Trophoblast cell (in vitro differentiated cells and primary cell): ENCODE measurements around the gene POU3F3.
A peak's percentile ranks its signal among the peaks of the same experiment; 100 is the strongest.

Experiments used
- DNase-seq, 2 donors: peaks; one replicate each; pipeline ENCODE4 v3.0.0-alpha.2; 2016
- H2AFZ ChIP-seq: 2 replicates; pipeline ENCODE4 v1.6.1; 2013; ENCODE audit warnings: low read length, moderate library complexity, mild to moderate bottlenecking; ENCODE audit not compliant: insufficient read depth, poor library complexity
- H2AK5ac ChIP-seq: 2 replicates; pipeline ENCODE4 v1.6.1; 2013; ENCODE audit warnings: mild to moderate bottlenecking, low read length
- H2BK120ac ChIP-seq: 2 replicates; pipeline ENCODE4 v1.6.1; 2013; ENCODE audit warnings: low read length, mild to moderate bottlenecking, moderate library complexity; ENCODE audit not compliant: insufficient read depth, poor library complexity
- H2BK12ac ChIP-seq: 2 replicates; pipeline ENCODE4 v1.6.1; 2013; ENCODE audit warnings: mild to moderate bottlenecking, low read length, moderate library complexity
- H2BK5ac ChIP-seq: 2 replicates; pipeline ENCODE4 v1.6.1; 2013; ENCODE audit warnings: low read length, low read depth, moderate library complexity, mild to moderate bottlenecking; ENCODE audit not compliant: poor library complexity
- H3K14ac ChIP-seq: 2 replicates; pipeline ENCODE4 v1.6.1; 2013; ENCODE audit warnings: mild to moderate bottlenecking, low read length
- H3K18ac ChIP-seq: 2 replicates; pipeline ENCODE4 v1.6.1; 2013; ENCODE audit warnings: mild to moderate bottlenecking, low read length
- H3K23ac ChIP-seq: 2 replicates; pipeline ENCODE4 v1.6.1; 2013; ENCODE audit warnings: low read length
- H3K27ac ChIP-seq: 2 replicates; pipeline ENCODE4 v1.5.1; 2013; ENCODE audit warnings: low read depth, mild to moderate bottlenecking, inconsistent platforms, low read length, moderate library complexity
- H3K27me3 ChIP-seq: 2 replicates; pipeline ENCODE4 v1.6.1; 2013; ENCODE audit warnings: inconsistent platforms, mild to moderate bottlenecking, low read length, moderate library complexity; ENCODE audit not compliant: insufficient read depth
- H3K36me3 ChIP-seq, 2 experiments: 1 replicate in 1 of 2; 2 replicates in 1 of 2; pipeline ENCODE4 v1.6.1; 2013; ENCODE audit warnings: low read length in 2 of 2, mild to moderate bottlenecking in 2 of 2, moderate library complexity in 1 of 2; ENCODE audit not compliant: insufficient read depth in 2 of 2, control insufficient read depth in 1 of 2
- H3K4ac ChIP-seq: 2 replicates; pipeline ENCODE4 v1.6.1; 2013; ENCODE audit warnings: low read depth, mild to moderate bottlenecking, low read length, moderate library complexity
- H3K4me1 ChIP-seq, 2 experiments: 1 replicate in 1 of 2; 2 replicates in 1 of 2; pipeline ENCODE4 v1.6.1; 2013; ENCODE audit warnings: low read length in 2 of 2, mild to moderate bottlenecking in 2 of 2, moderate library complexity in 1 of 2; ENCODE audit not compliant: insufficient read depth in 2 of 2, control insufficient read depth in 1 of 2
- H3K4me2 ChIP-seq: 2 replicates; pipeline ENCODE4 v1.6.1; 2013; ENCODE audit warnings: inconsistent platforms, mild to moderate bottlenecking, low read length, moderate library complexity
- H3K4me3 ChIP-seq: 2 replicates; pipeline ENCODE4 v1.5.1; 2013; ENCODE audit warnings: mild to moderate bottlenecking, low read depth, low read length, inconsistent platforms
- H3K79me1 ChIP-seq: one replicate; pipeline ENCODE4 v1.6.1; 2013; ENCODE audit warnings: low read length
- H3K79me2 ChIP-seq: 2 replicates; pipeline ENCODE4 v1.6.1; 2013; ENCODE audit warnings: low read length, mild to moderate bottlenecking; ENCODE audit not compliant: control insufficient read depth, insufficient read depth, poor library complexity
- H3K9ac ChIP-seq: 2 replicates; pipeline ENCODE4 v1.6.1; 2013; ENCODE audit warnings: mild to moderate bottlenecking, low read length
- H3K9me3 ChIP-seq: 2 replicates; pipeline ENCODE4 v1.6.1; 2013; ENCODE audit warnings: low read depth, mild to moderate bottlenecking, control low read depth, inconsistent platforms, low read length; ENCODE audit not compliant: insufficient read depth
- H4K12ac ChIP-seq: 2 replicates; pipeline ENCODE4 v1.6.1; 2013; ENCODE audit warnings: low read depth, mild to moderate bottlenecking, low read length, moderate library complexity
- H4K8ac ChIP-seq: 2 replicates; pipeline ENCODE4 v1.6.1; 2013; ENCODE audit warnings: low read depth, mild to moderate bottlenecking, low read length, moderate library complexity
- H4K91ac ChIP-seq: one replicate; pipeline ENCODE4 v1.6.1; 2013; ENCODE audit warnings: low read depth, mild to moderate bottlenecking, low read length, moderate library complexity
- WGBS: extraction: QIAGEN DNeasy Blood & Tissue Kit; methylation state at CpG from one replicate; pipeline ENCODE4 v1.1.7; 2013; ENCODE audit warnings: missing lambda C conversion rate; ENCODE audit not compliant: insufficient read length, insufficient coverage; ENCODE audit errors: extremely low coverage; 5-methylcytosine and 5-hydroxymethylcytosine counted together

POU3F3 gene

GRCh38 chr2:104840156-104840555, 13.8 kb upstream of the POU3F3 start:
- H2AK5ac ChIP-seq: no peak overlapping the region
- H3K9ac ChIP-seq: no peak overlapping the region
- no peak overlapping the region for H3K4me2 ChIP-seq
- no peak overlapping the region for H4K8ac ChIP-seq
- H3K9me3 ChIP-seq: peaks cover 2% of the 10 kb centered on the region
- H3K79me1 ChIP-seq: no peaks in the 10 kb centered on the region
- no peak overlapping the region for H3K4me3 ChIP-seq
- H2AFZ ChIP-seq: no peak overlapping the region
- no peak overlapping the region for H3K27ac ChIP-seq
- WGBS: no CpG with 5 or more reads among the region's 1 CpG
- no peak overlapping the region for H2BK5ac ChIP-seq
- no peak overlapping the region for H3K18ac ChIP-seq
- peaks cover 15 to 19% of the 10 kb centered on the region in 2 experiments for H3K4me1 ChIP-seq
- no peak overlapping the region for H3K23ac ChIP-seq
- DNase-seq: no peak
- H3K79me2 ChIP-seq: no peaks in the 10 kb centered on the region
- no peak overlapping the region for H3K14ac ChIP-seq
- peaks cover 35% of the 10 kb centered on the region for H3K27me3 ChIP-seq
- no peak overlapping the region for H2BK12ac ChIP-seq
- H3K4ac ChIP-seq: no peak overlapping the region
- H3K36me3 ChIP-seq: no peaks in the 10 kb centered on the region
- no peak overlapping the region for H4K12ac ChIP-seq
- H4K91ac ChIP-seq: no peak overlapping the region
- H2BK120ac ChIP-seq: no peak overlapping the region

GRCh38 chr2:104840893-104841585, 12.9 kb upstream of the POU3F3 start:
- H3K4me1 ChIP-seq: peaks cover 16 to 20% of the 10 kb centered on the region in 2 experiments
- H2BK120ac ChIP-seq: no peak overlapping the region
- H3K23ac ChIP-seq: no peak overlapping the region
- H4K91ac ChIP-seq: no peak overlapping the region
- H2AFZ ChIP-seq: no peak overlapping the region
- no peak overlapping the region for H3K14ac ChIP-seq
- H3K27ac ChIP-seq: no peak overlapping the region
- no peak overlapping the region for H4K12ac ChIP-seq
- no peak overlapping the region for H4K8ac ChIP-seq
- no peak overlapping the region for H2BK12ac ChIP-seq
- no peak overlapping the region for H2AK5ac ChIP-seq
- no peak overlapping the region for H3K4me3 ChIP-seq
- H3K27me3 ChIP-seq: peaks cover 43% of the 10 kb centered on the region
- H2BK5ac ChIP-seq: no peak overlapping the region
- H3K18ac ChIP-seq: no peak overlapping the region
- DNase-seq: no peak
- H3K9ac ChIP-seq: no peak overlapping the region
- H3K79me1 ChIP-seq: no peaks in the 10 kb centered on the region
- H3K4me2 ChIP-seq: no peak overlapping the region
- no peak overlapping the region for H3K4ac ChIP-seq
- no CpG with 5 or more reads among the region's 2 CpGs for WGBS
- no peaks in the 10 kb centered on the region for H3K79me2 ChIP-seq
- peaks cover 2% of the 10 kb centered on the region for H3K9me3 ChIP-seq
- no peaks in the 10 kb centered on the region for H3K36me3 ChIP-seq

- Histone ChIP-seq H2AK5ac (no peak overlapping the region), H3K9ac (no peak overlapping the region), H3K27me3 (peaks cover 49% of the 10 kb centered on the region), H3K4me1 (peaks cover 16 to 20% of the 10 kb centered on the region in 2 experiments), H3K14ac (no peak overlapping the region), H2AFZ (no peak overlapping the region), H3K79me1 (no peaks in the 10 kb centered on the region), H3K4me2 (no peak overlapping the region), H3K4ac (no peak overlapping the region), H3K23ac (no peak overlapping the region), H4K8ac (no peak overlapping the region), H3K79me2 (no peaks in the 10 kb centered on the region), H4K12ac (no peak overlapping the region), H3K27ac (no peak overlapping the region), H3K4me3 (no peak overlapping the region), H2BK5ac (no peak overlapping the region), H3K18ac (no peak overlapping the region), H4K91ac (no peak overlapping the region), H2BK120ac (no peak overlapping the region), H3K9me3 (peaks cover 2% of the 10 kb centered on the region), H2BK12ac (no peak overlapping the region), H3K36me3 (no peaks in the 10 kb centered on the region)
- no CpG with 5 or more reads among the region's 2 CpGs for WGBS
- no peak for DNase-seq
Observed at GRCh38 chr2:104841744-104842143, 12.2 kb upstream of the POU3F3 start.

- Histone ChIP-seq H3K36me3 (no peaks in the 10 kb centered on the region), H3K79me1 (no peaks in the 10 kb centered on the region), H3K4me1 (peaks cover 16 to 20% of the 10 kb centered on the region in 2 experiments), H2BK120ac (no peak overlapping the region), H4K8ac (no peak overlapping the region), H4K91ac (no peak overlapping the region), H3K4ac (no peak overlapping the region), H2BK5ac (no peak overlapping the region), H2AFZ (peak overlapping the region; percentile 23), H3K27me3 (peaks cover 68% of the 10 kb centered on the region), H3K9ac (no peak overlapping the region), H2AK5ac (no peak overlapping the region), H2BK12ac (no peak overlapping the region), H3K14ac (no peak overlapping the region), H3K79me2 (no peaks in the 10 kb centered on the region), H3K4me2 (peak overlapping the region; percentile 43), H3K27ac (no peak overlapping the region), H3K4me3 (no peak overlapping the region), H3K9me3 (peaks cover 2% of the 10 kb centered on the region), H3K18ac (no peak overlapping the region), H4K12ac (no peak overlapping the region), H3K23ac (no peak overlapping the region)
- WGBS: no CpG with 5 or more reads among the region's 56 CpGs
- no peak for DNase-seq
Observed at GRCh38 chr2:104844807-104845551, 8.9 kb upstream of the POU3F3 start.
